ENCODE data around the gene SPATA20. TPM values are rescaled to one million over a fixed set of nuclear protein-coding genes. Genes with fewer than 3 reads are reported as not detected.
A peak's percentile ranks its signal among the peaks of the same experiment; 100 is the strongest.

SPATA20 gene
- total and polyA plus RNA-seq, 2 of the 8 experiments (the other 6 are each of a cell fraction or from before 2014, with no cell fraction given): 16.2 to 17.5 TPM

DNA sequence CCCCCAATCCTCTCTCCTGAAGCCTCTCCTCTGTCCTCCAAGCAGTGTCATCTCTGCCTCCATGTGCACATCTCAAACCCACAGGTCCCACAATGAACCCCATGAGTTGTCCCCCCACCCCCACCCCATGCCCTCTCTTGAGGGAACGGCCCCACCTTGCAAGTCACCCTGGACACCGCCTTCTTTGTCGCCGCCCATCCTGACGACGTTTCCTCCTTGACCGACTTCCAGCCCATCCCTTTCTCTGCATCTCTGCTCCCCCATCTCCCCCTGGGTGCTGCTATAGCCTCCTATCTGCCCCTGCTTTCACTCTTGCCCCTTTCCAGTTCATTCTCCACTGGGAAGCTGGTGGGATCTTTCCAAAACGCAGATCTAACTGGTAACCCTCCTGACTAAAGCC, 1.7 kb upstream of the SPATA20 start:
- Histone ChIP-seq H3K18ac (ENCODE audit: extremely low read depth, low read length) (no peak overlapping the region), H2BK120ac (replicated peaks; ENCODE audit: low read depth, low read length) (no peak overlapping the region), H2AK5ac (ENCODE audit: low read depth, low read length) (no peak overlapping the region), H3K27me3 (replicated peaks in 1 of 4; ENCODE audit: control insufficient read depth in 3 of 4, extremely low read depth in 1 of 4, insufficient read depth in 3 of 4, low read length in 3 of 4) (peaks cover 0 to 6% (median 5%) of the 10 kb centered on the region in 4 experiments; a peak in 4 of 7 replicates), H3K4me1 (replicated peaks in 1 of 4; ENCODE audit: control insufficient read depth in 3 of 4, insufficient read depth in 4 of 4, low read length in 3 of 4) (peaks cover 6 to 21% (median 16%) of the 10 kb centered on the region in 4 experiments), H4K8ac (ENCODE audit: extremely low read depth, insufficient read depth, low read length) (no peak overlapping the region), H2BK5ac (ENCODE audit: low read depth, low read length) (no peak overlapping the region), H3K4me3 (ENCODE audit: extremely low read depth in 1 of 4, insufficient read depth in 2 of 4, low read depth in 3 of 4, low read length in 4 of 4) (no peak overlapping the region), H3K9ac (replicated peaks in 1 of 4; ENCODE audit: extremely low read depth in 1 of 4, low read depth in 3 of 4, low read length in 3 of 4) (no peak overlapping the region), H3K23ac (ENCODE audit: insufficient read length) (no peak overlapping the region), H3K79me1 (ENCODE audit: low read depth, low read length) (no peaks in the 10 kb centered on the region), H3K56ac (replicated peaks; ENCODE audit: insufficient read length, low read depth, low read length) (no peak overlapping the region), H4K5ac (ENCODE audit: insufficient read length, low read depth, low read length) (no peak overlapping the region), H3K4ac (replicated peaks; ENCODE audit: insufficient read length, low read depth, low read length) (no peak overlapping the region), H3K14ac (ENCODE audit: insufficient read length) (no peak overlapping the region), H3K79me2 (ENCODE audit: control insufficient read depth in 1 of 2, insufficient read depth in 2 of 2, low read length in 2 of 2) (no peaks in the 10 kb centered on the region), H2BK20ac (ENCODE audit: low read length) (no peak overlapping the region), H3K9me3 (ENCODE audit: insufficient read depth in 2 of 2, low read depth in 1 of 2, low read length in 1 of 2) (no peaks in the 10 kb centered on the region), H3K4me2 (ENCODE audit: insufficient read depth in 1 of 2, low read depth in 2 of 2, low read length in 2 of 2) (no peak overlapping the region), H3K23me2 (ENCODE audit: low read depth, low read length) (peaks cover 5% of the 10 kb centered on the region; the same call in 1 of the 2 replicates), H3K27ac (ENCODE audit: low read depth, low read length) (no peak overlapping the region), H2AFZ (ENCODE audit: low read length) (no peak overlapping the region), H2BK12ac (ENCODE audit: low read depth, low read length) (0 out of 2 replicates have a peak overlapping the region, but pooled peaks have one; percentile 39), H2BK15ac (ENCODE audit: low read length) (0 out of 2 replicates have a peak overlapping the region, but pooled peaks have one; percentile 81), H4K20me1 (replicated peaks in 1 of 2; ENCODE audit: control insufficient read depth in 1 of 2, insufficient read depth in 2 of 2, low read length in 2 of 2) (no peaks in the 10 kb centered on the region), H4K91ac (replicated peaks; ENCODE audit: insufficient read length, low read length) (peak overlapping the region; percentile 31), H3K36me3 (ENCODE audit: control insufficient read depth in 2 of 4, insufficient read depth in 4 of 4, low read length in 3 of 4) (no peaks in the 10 kb centered on the region)
- POLR2A ChIA-PET (ENCODE audit: partially characterized antibody): no interaction called here
- 77% methylated on average over 6 of the region's 8 CpGs; no CpG with 5 or more reads in 1 of the 2 experiments for WGBS, 2 experiments (ENCODE audit: extremely low coverage in 1 of 2, insufficient coverage in 1 of 2, insufficient read length in 1 of 2, insufficient replicate concordance in 2 of 2, low coverage in 1 of 2, low lambda C conversion rate in 2 of 2, missing lambda C conversion rate in 1 of 2)
- CTCF ChIA-PET (ENCODE audit: partially characterized antibody): interaction anchor here (0.6 to 1.5 kb wide), 12 partner anchors 17 to 181 kb away, joined by 3 to 4 read pairs (median 3); no protein-coding TSS in a partner anchor
- no peak for FAIRE-seq
- no peak for DNase-seq (ENCODE audit: low read depth in 1 of 2, low spot score in 2 of 2)
- TF ChIP-seq, protein P1, sequence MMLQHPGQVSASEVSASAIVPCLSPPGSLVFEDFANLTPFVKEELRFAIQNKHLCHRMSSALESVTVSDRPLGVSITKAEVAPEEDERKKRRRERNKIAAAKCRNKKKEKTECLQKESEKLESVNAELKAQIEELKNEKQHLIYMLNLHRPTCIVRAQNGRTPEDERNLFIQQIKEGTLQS (IDR thresholded peaks at IDR 0.05; ENCODE audit: insufficient read depth, low read depth, low read length): no peak
- TF ChIP-seq KDM4A (IDR thresholded peaks at IDR 0.05; ENCODE audit: low read depth, low read length, severe bottlenecking): no peak
- TF ChIP-seq RAD21 (IDR thresholded peaks at IDR 0.05 in 1 of 2, conservative IDR thresholded peaks at IDR 0.05 in 1 of 2; ENCODE audit: low read depth in 2 of 2, low read length in 2 of 2): no peak
- no peak for TF ChIP-seq TEAD4 (IDR thresholded peaks at IDR 0.05; ENCODE audit: low read depth, low read length)
- TF ChIP-seq SIX5 (IDR thresholded peaks at IDR 0.05; ENCODE audit: low read depth, low read length): no peak
- TF ChIP-seq CBX5 (IDR thresholded peaks at IDR 0.05; ENCODE audit: low read depth, low read length): no peak
- no peak for TF ChIP-seq EP300 (IDR thresholded peaks at IDR 0.05; ENCODE audit: borderline replicate concordance in 1 of 2, low read depth in 2 of 2, low read length in 2 of 2)
- no peak for TF ChIP-seq TAF1 (IDR thresholded peaks at IDR 0.05; ENCODE audit: low read depth, low read length)
- TF ChIP-seq SIRT6 (IDR thresholded peaks at IDR 0.05; ENCODE audit: low read length): no peak
- no peak for TF ChIP-seq HDAC6 (IDR thresholded peaks at IDR 0.05; ENCODE audit: low read depth, low read length)
- TF ChIP-seq RXRA (IDR thresholded peaks at IDR 0.05; ENCODE audit: insufficient read depth, low read depth, low read length): no peak
- TF ChIP-seq CEBPB (IDR thresholded peaks at IDR 0.05; ENCODE audit: low read depth, low read length): no peak
